NCI-H146 treated with DMSO at 0.1 percent for 48 hours (cell line): ENCODE results near the gene GLP2R.

Experiments
- DNase-seq: peaks from one replicate; lab custom pipeline; 2025; ENCODE audit not compliant: unreplicated experiment; lab: John Stamatoyannopoulos, UW

GLP2R gene

DNA sequence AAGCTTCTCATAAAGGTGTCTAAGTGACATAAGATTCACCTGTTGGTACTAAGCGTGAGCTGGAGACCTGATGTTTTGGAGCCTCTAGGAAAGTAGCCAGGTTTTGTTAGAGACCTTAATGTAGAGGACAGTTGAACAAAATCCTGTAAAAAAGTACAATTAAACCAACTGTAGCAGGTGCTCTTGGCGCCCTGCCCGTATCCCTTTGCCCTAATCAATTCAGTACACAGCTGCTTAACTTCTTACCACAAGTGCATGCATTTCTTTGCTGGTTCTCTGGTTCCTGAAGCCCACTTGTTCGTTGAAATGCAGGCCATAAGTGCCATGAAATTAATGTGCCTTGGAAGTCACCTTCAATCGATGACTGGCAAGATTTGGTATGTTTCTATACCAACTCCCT, 24.4 kb downstream of the GLP2R start:
- DNase-seq = no peak

GRCh38 chr17:9854255-9854654, 28.5 kb downstream of the GLP2R start:
- no peak for DNase-seq

DNA sequence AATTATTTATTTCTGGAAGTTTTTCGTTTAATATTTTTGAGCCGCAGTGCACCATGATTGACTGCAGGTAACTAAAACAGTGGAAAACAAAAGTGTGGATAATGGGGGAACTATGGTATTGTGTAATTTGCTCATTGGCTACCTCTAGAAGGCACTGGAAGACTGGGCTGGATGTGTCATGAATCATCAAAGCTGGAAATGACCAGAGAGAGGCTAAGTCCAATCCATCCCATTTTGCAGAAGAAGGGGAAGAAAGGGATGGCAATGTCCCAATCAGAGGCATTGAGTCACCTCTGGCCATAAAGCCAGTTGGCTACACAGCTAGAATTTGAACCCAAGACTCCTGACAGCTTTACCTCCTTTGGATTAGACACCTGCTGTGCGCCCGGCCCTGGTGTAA, 29.3 kb downstream of the GLP2R start:
- no peak for DNase-seq

GRCh38 chr17:9859781-9860180, 34.1 kb downstream of the GLP2R start:
- DNase-seq = no peak

GRCh38 chr17:9860851-9861250, 35.1 kb downstream of the GLP2R start:
- DNase-seq = no peak

DNA sequence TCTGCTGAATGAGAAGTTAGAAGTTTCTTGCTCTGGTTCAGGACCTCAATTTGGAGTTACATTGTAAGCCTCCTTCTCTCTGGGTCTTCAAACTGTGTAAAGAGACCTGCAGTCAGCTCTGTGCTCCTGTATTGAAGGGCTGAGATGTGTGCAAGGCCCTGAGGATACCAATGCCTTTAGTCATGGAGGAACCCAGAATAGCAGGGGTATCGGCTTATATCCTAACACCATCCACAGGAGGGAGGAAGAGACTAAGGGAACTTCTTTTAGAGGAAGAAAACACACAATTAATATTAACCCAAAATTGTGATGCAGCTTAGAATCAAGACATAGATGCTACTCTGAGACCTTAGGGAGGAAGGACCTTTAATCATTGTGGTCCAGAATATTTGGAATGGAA, 36.5 kb downstream of the GLP2R start:
- DNase-seq = no peak

GRCh38 chr17:9862949-9863348, 37.2 kb downstream of the GLP2R start:
- no peak for DNase-seq

- DNase-seq = no peak
Measured at GRCh38 chr17:9865586-9865985, 39.9 kb downstream of the GLP2R start.

DNA sequence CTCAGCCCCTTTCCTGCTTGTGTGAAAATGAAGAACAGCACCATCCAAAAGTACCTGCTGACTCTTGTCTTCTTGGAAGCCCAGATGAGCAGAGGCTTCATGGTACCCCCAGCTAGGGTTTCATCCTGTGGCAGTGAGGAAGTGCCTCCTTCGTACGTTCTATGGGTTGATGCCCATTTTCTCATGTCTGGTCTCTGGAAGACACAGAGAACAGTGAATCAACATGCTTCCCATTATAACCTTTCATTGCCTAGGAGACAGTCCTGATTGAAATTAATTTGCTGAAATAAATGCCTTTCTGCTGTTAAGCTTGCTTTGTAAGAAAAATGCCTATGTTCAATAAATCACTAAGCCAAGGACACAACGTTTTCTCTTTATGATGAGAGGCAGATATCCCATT, 42.8 kb downstream of the GLP2R start:
- no peak for DNase-seq

- DNase-seq = no peak
Measured at GRCh38 chr17:9872852-9873251, 47.1 kb downstream of the GLP2R start.

DNA sequence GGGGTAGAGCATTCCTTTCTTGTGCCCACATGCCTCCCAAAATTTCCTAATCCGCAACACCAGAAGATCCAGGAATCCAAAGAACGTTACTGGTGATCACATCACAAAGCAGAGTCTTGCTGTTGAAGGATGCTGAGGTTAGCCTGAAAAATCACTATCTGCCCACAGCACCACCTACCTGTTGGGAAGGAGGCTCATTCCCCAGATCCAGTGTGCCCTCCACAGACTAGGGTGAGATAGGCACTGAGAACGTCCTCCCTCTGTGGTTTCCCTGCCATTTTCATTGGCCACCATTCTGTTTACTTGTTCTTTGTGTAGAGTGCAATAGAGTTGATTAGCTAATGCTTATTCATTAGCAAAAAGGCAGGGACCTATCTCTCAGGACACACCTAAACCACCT, 49.0 kb downstream of the GLP2R start:
- no peak for DNase-seq

GRCh38 chr17:9875441-9875840, 49.7 kb downstream of the GLP2R start:
- DNase-seq = no peak

- no peak for DNase-seq
Measured at GRCh38 chr17:9878356-9878755, 52.6 kb downstream of the GLP2R start.

DNA sequence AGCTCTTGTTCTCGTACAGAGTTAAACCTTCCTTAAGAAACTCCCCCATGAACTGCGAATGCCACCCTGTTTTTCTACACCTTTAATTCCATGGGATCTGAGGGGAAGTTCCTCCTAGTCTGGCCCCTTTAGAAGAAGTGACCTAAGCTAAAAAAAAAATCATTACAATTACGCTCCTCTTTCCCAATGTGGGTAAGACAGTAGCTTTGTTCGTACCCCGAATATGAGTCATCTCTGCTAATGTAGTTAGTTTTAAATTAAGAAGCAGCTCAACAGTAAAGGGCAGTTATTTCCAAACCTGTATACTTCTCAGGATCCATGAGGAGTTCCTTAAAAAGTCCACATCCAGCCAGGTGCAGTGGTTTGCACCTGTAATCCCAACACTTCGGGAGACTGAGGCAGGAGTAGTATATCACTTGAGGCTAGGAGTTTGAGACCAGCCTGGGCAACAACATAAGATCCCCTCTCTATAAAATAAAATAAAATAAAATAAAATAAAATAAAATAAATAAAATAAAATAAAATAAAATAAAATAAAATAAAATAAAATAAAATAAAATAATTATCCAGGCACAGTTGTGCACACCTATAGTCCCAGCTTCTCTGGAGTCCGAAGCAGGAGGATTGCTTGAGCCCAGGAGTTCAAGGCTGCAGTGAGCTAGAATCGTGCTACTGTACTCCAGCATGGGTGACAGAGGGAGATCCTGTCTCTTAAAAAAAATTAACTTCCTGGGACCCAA, 53.2 kb downstream of the GLP2R start:
- DNase-seq = no peak

DNA sequence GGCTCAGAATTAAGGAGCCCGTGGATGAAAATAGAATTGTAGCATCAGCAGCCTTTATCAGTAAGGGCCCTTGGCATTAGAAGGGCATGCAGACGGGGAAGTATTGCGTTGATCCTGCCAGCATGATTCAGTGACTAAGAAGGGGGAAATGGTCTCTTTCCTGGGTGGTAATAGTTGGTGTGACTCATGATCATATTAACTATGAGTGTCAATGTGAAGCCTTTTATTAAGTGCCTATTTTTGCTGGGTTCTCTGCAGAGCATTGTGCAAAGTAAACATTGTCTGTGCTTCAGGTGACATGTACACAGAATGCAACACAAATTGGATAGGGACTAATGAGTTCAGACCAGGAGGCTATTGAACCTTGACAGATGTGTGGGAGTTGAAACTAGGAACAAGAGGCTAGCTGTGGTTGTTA, 54.9 kb downstream of the GLP2R start:
- no peak for DNase-seq

DNA sequence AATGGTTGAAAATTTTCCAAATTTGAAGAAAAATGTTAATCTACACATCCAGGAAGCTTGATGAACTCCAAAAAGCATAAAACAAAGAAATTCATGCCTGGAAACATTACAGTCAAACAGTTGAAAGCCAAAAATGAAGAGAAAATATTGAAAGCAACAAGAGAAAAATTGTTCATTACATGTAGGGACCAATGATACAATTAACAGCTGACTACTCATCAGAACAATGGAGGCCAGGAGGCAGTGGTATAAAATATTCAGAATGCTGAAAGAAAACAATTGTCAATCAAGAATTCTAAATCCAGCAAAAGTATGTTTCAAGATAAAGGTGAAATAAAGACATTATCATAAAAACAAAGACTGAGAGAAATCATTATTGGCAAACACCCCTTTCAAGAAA, 57.7 kb downstream of the GLP2R start:
- DNase-seq = no peak

DNA sequence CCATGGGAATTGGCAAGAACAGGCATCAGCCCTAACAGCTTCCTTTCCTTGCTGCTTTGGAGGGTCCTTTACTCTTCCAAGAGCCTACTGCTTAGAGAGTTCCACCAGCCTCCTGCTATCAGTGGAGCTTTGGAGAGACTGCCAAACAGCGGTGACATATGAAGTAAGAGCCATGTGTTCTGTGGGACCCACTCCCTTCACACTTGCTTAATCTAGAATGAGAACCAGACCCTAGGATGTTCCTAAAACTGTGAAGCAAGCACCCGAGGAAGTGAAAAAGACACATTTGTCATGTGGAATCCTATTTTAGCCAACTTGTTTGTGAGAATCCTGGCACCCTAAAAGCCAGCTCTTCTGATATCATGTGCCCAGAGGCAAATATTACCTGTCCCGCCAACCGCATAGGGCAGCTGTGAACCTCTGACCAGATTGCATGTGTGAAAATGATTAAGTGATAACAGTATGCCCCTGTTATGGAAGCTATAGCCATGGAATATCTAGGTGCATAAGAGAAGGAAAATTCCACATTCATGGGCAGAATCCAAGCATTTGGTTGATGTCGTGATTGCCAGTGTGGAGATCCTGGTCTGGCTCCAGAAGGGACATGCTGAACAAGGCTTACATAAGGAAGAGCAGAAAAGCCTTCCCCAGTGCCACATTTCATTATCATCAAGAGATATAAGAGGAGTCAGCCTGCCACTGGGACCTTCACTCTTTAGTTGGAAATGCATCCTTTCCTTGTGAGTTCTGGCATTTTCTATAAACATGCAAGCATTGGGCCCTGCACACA, 60.6 kb downstream of the GLP2R start:
- no peak for DNase-seq

DNA sequence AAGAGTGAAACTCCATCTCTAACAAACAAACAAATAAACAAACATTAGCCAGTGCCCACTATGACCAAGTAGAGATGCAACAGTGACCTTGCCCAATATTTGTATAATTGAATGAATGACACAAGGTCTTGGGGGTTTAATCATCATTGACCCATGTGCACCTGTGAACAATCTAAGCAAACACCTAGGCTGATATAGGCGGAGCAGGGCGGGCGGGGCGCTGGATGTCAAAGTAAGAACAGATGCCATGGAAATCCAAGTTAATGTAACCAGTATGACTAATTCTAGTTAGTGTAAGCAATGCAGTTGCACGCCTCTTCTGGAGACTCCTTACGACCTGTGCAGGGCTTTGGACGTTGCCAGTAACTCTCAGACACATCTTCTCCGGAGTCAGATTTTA, 61.8 kb downstream of the GLP2R start:
- no peak for DNase-seq

- DNase-seq = no peak
Measured at GRCh38 chr17:9890124-9890523, 64.4 kb downstream of the GLP2R start.

- DNase-seq = no peak
Measured at GRCh38 chr17:9893411-9894012, 67.8 kb downstream of the GLP2R start.

GRCh38 chr17:9894231-9894630, 68.5 kb downstream of the GLP2R start:
- no peak for DNase-seq

GRCh38 chr17:9895923-9896322, 70.2 kb downstream of the GLP2R start:
- DNase-seq = no peak
